GM18526 (cell line): ENCODE results near the gene PLXND1.

Experiments used
- POLR2A ChIP-seq: IDR thresholded peaks from 3 replicates; pipeline ENCODE4 v1.6.1; 2011; ENCODE audit not compliant: insufficient read length; ENCODE audit errors: extremely low read depth

The PLXND1 gene

DNA sequence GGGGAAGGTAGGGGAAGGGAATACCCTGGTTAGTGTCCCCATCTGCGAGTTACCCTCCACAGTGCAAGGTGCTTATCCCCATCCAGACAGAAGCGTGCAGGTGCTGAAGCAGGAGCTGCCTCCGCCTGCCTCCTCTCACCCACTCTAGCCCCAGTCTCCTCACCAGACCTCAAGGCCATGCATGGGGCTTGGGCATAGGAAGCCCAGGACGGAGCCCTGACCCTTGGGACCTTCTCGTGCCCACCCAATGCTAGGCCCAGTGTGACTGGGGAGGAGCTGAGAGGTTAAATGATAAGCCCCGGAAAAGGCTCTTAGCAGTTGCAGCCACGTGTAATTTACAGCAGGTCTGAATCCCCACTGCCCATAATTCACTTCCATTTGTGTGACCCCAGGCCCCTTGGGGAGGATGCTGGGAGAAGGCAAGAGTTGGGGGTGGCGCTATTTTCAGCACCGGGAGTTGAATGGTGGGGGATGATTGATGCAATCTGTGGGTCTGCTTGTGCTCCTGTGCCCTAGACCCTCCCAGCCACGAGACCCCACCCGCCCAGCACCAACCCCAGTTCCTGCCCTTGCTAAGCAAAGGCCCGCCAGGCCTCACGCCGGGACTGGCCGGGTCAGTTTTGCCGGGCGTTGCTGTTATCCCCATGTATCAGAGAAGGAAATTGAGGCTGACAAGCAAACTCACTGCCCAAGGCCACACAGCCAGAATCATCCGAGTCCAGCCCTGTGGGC is 14.5 kb upstream of the PLXND1 start:
- no peak for TF ChIP-seq POLR2A

GRCh38 chr3:129619726-129620162 is 13.3 kb upstream of the PLXND1 start:
- no peak for TF ChIP-seq POLR2A

DNA sequence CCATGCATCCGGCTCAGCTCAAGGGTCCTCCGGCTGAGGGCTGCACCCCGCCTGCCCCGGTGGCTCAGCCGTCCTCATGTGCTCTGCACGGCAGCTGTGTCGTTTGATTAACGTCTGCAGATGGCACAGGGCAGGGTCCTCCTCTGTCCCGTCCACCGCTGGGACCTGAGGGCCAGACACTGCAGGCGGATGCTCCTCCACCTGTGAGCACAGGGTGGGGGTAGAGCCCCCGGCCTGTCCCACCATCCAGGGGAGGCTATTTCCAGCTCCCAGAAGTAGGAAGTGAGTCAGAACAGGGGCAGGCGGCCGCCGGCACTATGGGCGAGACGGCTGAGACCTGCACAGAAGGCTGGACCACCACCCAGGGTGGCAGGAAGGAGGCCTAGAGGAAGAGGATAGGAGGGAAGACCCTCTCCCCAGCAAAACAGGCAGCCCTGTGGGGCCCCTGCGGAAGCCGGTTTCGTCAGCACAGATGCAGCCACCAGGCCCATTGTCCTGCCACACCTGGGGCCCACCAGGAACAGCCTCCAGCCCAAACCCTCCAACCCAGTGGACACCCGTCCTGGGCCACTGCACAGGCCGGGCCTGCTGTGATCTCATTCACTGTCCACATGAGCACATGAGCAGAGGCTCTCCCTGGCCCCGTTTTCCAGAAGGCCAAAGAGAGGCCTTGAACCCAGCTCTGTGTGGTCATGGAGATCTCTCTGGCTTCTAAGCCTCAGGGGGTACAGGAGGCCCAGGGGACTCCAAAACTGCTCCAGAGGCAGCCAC is 12.6 kb upstream of the PLXND1 start:
- no peak for TF ChIP-seq POLR2A

- TF ChIP-seq POLR2A = no peak
Observed at GRCh38 chr3:129618186-129618820, 11.8 kb upstream of the PLXND1 start.

DNA sequence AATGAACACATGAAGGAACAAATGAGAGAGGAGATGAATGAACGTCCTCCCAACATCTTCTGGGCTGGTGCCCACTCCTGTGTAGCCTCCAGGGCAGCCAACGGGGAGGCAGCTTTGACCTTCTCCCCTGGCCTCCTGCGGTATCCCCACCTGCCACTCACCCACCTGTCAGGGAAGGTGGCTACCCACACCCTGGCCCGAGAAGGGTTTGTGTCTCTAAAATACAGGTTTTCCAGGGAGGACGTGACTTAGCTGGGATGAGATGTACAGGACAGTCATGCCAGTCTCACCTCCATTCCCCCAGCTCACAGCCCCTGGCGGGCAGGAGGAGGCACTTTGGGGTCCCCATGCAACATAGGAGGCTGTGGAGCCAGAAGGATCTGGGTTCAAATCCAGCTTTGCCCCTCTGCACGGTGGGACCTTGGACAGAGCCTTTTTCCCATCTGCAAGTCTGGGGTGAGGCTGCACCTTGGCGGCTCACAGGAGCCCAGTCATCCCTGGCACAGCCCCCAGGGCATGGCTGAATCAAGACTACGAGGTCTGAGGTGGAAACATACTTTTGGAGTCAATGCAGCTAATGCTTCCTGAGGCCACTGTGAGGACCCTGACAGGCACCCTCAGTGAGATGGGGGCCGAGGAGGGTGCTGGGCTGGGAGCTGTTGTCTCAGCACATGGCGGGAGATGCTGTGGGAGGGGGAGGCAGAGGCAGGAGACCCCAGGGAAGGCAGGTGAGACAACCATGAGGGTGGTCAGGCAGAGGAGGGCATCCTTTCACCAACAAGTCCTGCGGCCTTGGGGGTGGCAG is 11.1 kb upstream of the PLXND1 start:
- TF ChIP-seq POLR2A = no peak

DNA sequence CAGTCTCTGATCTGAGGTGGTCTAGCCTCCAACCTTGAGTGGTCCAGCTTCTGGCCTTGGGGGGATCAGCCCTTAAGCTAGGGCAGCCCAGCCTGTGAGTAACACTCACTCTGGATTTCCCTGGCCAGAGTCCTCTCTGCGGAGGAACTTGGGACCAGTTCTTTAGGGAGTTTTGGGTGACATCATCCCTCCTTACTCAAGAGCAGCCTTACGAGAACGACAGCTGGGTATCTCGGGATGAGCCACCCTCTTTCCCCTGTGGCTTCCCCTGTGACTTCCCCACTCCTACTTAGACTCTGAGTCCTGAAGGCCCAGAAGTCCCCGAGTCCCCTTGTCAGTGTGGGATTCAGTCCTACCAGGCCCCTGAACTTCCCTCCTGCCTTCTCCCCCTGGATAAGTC is 10.2 kb upstream of the PLXND1 start:
- no peak for TF ChIP-seq POLR2A

DNA sequence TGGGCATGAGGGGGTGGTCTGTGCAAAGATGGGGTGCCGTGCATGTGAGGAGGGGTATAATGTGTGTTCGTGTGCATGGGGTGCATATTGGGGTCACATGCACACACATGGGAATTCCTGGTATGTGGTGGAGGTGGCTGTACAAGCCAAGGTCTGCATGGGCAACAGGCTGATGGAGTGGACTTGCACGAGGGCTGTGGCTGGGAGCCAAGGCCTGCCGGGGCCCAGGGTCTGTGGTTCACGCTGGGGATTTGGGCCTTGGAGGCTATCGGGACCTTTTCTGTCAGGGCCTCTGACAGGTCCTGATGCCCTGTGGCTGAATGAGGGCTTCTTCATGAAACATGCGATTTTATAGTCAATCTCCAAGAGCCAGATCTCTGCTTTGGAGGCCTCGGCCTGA is 9.8 kb upstream of the PLXND1 start:
- no peak for TF ChIP-seq POLR2A

DNA sequence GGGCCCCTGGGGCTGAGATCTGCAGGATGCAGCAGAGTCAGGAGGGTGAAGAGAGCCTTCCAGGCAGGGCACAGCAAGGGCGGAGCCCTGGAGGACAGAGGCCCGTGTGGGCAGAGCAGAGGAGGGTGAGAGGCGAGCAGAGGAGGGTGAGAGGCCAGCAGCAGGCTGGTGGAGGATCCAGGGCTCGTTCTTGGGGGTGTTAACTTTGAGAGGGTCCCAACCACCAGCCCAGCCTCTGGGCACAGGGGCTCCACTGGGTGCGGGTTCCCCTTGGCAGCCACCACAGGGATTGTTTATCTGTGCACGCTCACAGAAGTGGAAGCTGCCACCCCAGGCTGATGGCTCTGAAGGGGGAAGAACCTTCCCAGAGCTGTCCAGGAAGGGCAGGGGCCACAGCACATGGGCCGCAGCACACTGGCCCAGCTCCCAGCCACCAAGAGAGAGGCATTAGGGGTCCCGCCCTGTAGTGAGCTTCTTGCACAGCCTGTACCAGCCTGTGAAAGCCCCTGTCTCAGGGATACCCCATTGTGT is 9.3 kb upstream of the PLXND1 start:
- TF ChIP-seq POLR2A = no peak

DNA sequence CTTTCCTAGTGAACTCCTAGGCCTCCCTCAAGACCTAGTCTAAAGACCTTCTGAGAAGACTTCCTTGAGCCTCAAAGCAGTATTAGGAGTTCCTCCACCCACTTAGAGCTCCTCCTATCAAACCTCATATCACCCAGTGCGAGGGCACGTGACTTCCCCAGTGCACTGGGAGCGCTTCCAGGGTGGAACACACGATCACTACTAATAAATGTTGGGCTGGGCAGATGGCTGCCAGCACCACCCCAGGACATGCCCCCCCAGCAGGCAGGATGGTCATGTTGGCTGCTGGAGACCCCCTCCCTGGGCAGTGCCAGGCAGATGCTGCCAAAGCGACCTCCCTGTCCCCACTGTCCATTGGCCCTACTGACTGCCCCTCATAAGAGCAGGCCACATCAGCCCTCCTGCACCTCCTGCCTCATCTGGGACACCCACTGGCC is 8.5 kb upstream of the PLXND1 start:
- TF ChIP-seq POLR2A = no peak

GRCh38 chr3:129614435-129614834 is 8.0 kb upstream of the PLXND1 start:
- no peak for TF ChIP-seq POLR2A

- no peak for TF ChIP-seq POLR2A
Observed at GRCh38 chr3:129613367-129613740, 6.9 kb upstream of the PLXND1 start.

GRCh38 chr3:129612534-129613366 is 6.3 kb upstream of the PLXND1 start:
- TF ChIP-seq POLR2A = no peak

DNA sequence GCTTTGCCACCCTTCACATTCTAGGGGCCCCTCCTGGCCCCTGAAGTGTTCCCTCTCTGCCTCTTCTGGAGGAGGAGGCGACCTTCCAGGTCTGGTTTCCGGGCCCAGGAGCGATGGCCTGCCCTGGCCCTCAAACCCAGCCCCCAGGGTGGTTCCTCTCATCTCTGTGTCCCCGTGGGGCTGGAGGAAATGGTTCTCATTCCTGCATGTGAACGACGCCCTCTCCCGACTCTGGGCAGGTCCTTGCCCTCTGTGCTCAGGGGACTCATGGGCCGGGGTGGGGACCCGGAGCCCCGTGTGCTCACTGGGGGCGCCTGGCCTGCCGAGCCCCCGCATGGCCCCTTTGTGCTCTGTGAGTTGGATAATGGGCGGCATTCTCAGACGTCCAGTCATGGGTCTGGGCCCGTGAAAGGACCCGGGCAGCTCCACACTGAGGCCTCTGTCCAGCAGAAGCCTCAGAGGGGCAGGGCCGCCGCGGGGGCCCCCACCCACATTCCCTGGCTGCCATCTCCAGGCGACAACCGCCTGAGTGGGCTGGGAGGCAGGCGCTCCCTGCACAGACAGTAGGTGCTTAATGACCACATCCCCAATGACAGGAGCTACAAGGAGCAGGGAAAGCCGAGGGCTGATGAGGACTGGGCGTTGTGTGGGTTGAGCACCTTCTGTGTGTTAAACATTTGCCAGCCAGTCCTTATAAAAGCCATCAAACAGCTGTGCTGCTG is 5.5 kb upstream of the PLXND1 start:
- TF ChIP-seq POLR2A = no peak

- no peak for TF ChIP-seq POLR2A
Observed at GRCh38 chr3:129611446-129611800, 4.9 kb upstream of the PLXND1 start.
